HG03565 (cell line): Measurements from ENCODE around the gene NTN1.
"Not testable (repeated sequence)": the region's sequence is repeated elsewhere in the genome, so short reads cannot be mapped to it uniquely, and the experiment has no call there.

Experiments used
- ATAC-seq: cut with Tn5 transposase; IDR thresholded peaks from one replicate; pipeline ENCODE4 v1.9.1; 2021; ENCODE audit warnings: mild to moderate bottlenecking, moderate library complexity; ENCODE audit not compliant: unreplicated experiment

NTN1 gene

GRCh38 chr17:9080296-9080914 lies 59.1 kb downstream of the NTN1 start:
- ATAC-seq = no peak

- ATAC-seq = no peak
Observed at GRCh38 chr17:9080983-9081382, 59.7 kb downstream of the NTN1 start.

- no peak for ATAC-seq
Observed at GRCh38 chr17:9086577-9086976, 65.3 kb downstream of the NTN1 start.

GRCh38 chr17:9087921-9088320 lies 66.6 kb downstream of the NTN1 start:
- no peak for ATAC-seq

- ATAC-seq = no peak
Observed at GRCh38 chr17:9090641-9091096, 69.4 kb downstream of the NTN1 start.

GRCh38 chr17:9094193-9094592 lies 72.9 kb downstream of the NTN1 start:
- ATAC-seq = no peak

- no peak for ATAC-seq
Observed at GRCh38 chr17:9095390-9095789, 74.1 kb downstream of the NTN1 start.

- ATAC-seq = no peak
Observed at GRCh38 chr17:9098242-9098825, 77.0 kb downstream of the NTN1 start.

- no peak for ATAC-seq
Observed at GRCh38 chr17:9101356-9101755, 80.0 kb downstream of the NTN1 start.

- ATAC-seq = not testable (repeated sequence)
Observed at GRCh38 chr17:9103193-9103592, 81.9 kb downstream of the NTN1 start.

GRCh38 chr17:9104370-9105041 lies 83.2 kb downstream of the NTN1 start:
- no peak for ATAC-seq

- no peak for ATAC-seq
Observed at GRCh38 chr17:9105068-9105868, 84.0 kb downstream of the NTN1 start.

GRCh38 chr17:9106278-9106677 lies 85.0 kb downstream of the NTN1 start:
- ATAC-seq = not testable (repeated sequence)

- ATAC-seq = no peak
Observed at GRCh38 chr17:9107527-9107926, 86.2 kb downstream of the NTN1 start.

- no peak for ATAC-seq
Observed at GRCh38 chr17:9108146-9108545, 86.8 kb downstream of the NTN1 start.

- no peak for ATAC-seq
Observed at GRCh38 chr17:9109933-9110332, 88.6 kb downstream of the NTN1 start.

- no peak for ATAC-seq
Observed at GRCh38 chr17:9110501-9110900, 89.2 kb downstream of the NTN1 start.

- ATAC-seq = no peak
Observed at GRCh38 chr17:9115214-9116191, 94.2 kb downstream of the NTN1 start.

GRCh38 chr17:9116311-9116835 lies 95.1 kb downstream of the NTN1 start:
- no peak for ATAC-seq
